Amniotic epithelial cell (primary cell): ENCODE results near the gene FOXD2.

Experiments
- DNase-seq: peaks from one replicate; pipeline ENCODE4 v3.0.0-alpha.2; 2010; ENCODE audit warnings: low read depth

The FOXD2 gene

GRCh38 chr1:47437447-47438164, at the start of gene FOXD2:
TSS of gene FOXD2 (plus strand) at chr1:47438044. CDS start at chr1:47438136, 92 bp downstream.
- DNase-seq = no peak

GRCh38 chr1:47388891-47389238, 49.0 kb upstream of the FOXD2 start:
- DNase-seq = peak; percentile 45

DNA sequence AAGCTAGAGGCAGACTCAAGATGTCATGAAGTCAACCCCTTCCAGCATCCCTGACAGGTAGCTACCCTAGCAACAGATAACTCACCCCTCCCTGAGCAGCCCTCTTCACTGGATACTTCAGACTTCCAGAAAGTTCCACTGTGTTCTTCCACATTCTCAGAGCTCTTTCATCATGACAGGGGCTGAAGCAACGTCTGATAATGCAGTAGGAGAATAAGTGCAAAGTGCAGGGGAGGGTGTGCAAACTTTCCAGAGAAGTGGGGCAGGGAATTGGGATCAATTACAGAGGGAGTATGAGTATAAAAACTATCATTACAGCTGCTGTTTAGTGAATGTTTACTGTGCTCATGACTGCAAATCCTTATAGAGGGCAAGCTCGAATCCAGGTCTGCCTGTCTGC, 48.1 kb upstream of the FOXD2 start:
- DNase-seq = no peak

GRCh38 chr1:47390843-47391242, 47.0 kb upstream of the FOXD2 start:
- no peak for DNase-seq

DNA sequence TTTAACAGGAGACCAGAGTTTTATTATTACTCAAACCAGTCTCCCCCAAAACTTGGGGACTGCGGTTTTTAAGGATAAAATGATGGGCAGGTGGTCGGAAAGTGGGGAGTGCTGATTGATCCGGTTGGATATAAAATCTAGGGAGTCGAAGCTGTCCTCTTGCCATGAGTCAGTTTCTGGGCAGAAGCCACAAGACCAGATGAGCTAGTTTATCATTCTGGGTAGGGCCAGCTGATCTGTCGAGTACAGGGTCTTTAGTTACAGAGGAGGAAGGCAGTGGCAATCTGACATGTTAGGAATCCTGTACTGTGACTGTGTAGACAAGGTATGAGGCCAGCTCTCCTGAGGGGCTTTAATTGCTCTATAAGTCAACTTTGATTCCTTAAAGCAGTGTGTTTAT, 44.7 kb upstream of the FOXD2 start:
- DNase-seq = no peak

DNA sequence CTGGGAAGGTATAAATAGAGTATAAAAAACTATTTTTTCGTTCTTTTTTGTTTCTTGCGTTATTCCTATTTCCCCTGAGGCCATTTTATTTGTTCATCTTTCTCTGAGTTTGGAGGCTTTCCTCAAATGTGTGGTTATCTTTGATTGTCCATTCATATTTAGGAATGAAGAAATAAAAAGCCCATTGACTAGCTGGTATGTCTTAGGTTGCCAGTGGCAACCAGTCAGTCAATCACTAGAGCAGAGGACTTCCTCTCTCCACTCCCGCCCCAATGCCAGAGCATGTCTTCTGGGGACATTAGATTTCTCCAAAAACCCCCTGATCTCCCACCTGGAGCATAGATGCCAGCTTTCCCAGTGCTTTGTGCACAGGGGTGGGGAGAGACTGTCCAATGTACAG, 42.4 kb upstream of the FOXD2 start:
- DNase-seq = no peak

DNA sequence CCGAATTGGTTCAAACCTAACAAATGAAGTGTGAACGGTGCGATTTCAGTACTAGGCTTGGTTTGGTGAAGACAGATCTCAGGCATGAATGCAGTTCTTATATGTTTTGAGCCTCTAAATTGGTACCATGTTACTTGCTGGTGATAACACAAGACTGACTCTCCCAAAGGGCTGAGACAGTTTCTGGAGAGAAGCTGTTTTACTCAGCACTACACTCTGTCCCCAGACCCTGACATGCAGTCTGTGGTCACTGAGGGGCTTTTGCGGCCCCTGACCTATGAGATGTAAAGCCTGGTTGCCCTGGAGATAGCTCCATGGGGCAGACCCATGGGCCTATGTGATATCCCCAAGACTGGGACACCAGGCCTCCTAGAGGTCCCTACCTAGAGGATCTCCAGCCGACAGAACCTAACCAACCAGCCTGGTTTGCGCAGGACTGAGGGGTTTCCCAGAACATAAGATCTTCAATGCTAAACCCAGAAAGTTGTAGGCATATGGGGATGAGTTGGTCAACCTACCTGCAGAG, 41.1 kb upstream of the FOXD2 start:
- no peak for DNase-seq

DNA sequence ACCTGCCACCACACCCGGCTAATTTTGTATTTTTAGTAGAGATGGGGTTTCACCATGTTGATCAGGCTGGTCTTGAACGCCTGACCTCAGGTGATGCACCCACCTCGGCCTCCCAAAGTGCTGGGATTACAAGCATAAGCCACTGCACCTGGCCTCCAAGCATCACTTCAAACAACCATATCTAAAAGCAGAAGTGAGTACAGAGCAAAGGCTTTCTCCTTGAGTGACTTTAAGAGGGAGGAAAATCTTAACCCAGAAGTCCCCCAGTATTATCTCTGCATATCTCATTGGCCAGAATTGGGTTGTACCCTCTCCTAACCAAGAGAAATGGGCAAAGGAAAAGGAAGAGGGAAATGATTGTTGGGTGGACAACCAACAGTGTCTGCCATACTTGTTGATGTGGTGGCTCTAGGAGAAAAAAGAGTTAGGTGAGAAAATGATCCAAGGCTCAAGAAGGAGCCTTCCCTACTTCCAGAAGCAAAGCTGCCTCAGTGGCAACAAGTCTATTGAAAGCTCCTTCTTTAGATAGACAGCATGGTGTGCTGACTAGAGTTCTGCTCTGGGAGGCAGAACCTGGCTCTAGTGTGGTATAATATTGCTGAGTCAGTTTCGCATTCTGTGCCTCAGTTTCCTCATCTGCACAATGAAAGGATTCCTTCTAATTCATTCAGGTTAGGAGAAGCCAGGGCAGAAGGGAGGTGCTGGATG, 38.6 kb upstream of the FOXD2 start:
- DNase-seq = no peak

- DNase-seq = no peak
These were observed 38.0 kb upstream of the FOXD2 start for GRCh38 chr1:47399846-47400155.

GRCh38 chr1:47401761-47402160, 36.1 kb upstream of the FOXD2 start:
- no peak for DNase-seq

GRCh38 chr1:47402591-47402990, 35.3 kb upstream of the FOXD2 start:
- no peak for DNase-seq

GRCh38 chr1:47403321-47403910, 34.4 kb upstream of the FOXD2 start:
- DNase-seq = no peak

- DNase-seq = no peak
These were observed 32.1 kb upstream of the FOXD2 start for GRCh38 chr1:47405697-47406096.

- DNase-seq = no peak
These were observed 30.9 kb upstream of the FOXD2 start for GRCh38 chr1:47406966-47407365.

GRCh38 chr1:47407481-47407880, 30.4 kb upstream of the FOXD2 start:
- peak; percentile 54 for DNase-seq

DNA sequence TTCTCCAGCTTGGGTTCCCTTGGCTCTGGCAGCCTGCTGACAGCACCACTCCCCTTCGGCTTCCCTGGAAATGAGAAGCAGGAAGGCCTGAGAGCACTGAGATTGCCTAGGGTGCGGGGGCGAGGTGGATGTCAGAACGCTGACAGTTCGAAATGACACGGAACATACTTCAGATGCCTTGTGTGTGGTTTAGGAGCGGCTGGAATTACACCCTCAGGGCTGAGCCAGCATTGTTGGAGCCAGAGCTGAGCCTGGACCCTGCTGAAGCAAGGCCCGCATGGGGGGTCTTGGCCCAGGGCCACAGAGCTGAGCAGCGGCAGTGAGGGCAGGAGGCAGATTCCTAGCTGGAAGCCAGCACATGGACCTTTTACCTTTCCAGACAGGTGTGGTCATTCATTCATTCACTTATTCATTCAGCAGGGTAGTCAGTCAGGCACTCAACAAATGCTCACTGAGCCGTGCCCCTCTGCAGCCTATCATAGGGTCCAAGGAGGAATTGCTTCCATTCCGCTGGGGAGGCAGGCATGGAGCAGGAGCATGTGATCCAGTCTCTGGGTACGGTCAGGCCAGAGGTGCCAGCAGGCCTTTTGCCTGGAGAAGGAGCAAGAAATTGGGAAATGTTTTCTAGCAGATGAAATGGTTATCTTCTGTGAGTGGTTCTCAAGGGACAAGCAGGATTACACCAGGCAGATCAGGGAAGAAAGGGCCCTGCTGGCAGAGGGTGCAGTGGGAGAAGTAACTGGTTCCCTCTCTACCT, 28.4 kb upstream of the FOXD2 start:
- DNase-seq = peak; percentile 79

- DNase-seq = no peak
These were observed 27.8 kb upstream of the FOXD2 start for GRCh38 chr1:47410068-47410455.

- DNase-seq = no peak
These were observed 26.4 kb upstream of the FOXD2 start for GRCh38 chr1:47411436-47411835.

DNA sequence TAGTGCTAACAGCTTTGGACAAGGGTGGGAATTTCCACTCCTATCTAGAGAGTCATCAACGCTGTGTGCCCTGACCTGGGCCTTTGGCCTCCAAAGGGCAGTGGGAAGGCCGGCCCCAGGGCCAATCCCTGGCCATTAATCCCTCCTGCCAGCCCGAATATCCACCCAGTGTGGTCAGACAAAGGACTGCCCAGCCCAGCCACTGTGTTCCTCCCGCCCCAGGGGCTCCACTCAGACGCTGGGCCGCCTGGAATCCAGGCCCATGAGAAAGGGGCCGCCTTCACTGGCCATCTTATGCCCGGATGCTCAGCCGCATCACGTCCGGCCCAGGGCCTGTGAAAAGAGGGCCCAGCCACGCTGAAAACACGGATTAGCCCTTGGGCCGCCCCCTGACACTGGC, 25.4 kb upstream of the FOXD2 start:
- no peak for DNase-seq

DNA sequence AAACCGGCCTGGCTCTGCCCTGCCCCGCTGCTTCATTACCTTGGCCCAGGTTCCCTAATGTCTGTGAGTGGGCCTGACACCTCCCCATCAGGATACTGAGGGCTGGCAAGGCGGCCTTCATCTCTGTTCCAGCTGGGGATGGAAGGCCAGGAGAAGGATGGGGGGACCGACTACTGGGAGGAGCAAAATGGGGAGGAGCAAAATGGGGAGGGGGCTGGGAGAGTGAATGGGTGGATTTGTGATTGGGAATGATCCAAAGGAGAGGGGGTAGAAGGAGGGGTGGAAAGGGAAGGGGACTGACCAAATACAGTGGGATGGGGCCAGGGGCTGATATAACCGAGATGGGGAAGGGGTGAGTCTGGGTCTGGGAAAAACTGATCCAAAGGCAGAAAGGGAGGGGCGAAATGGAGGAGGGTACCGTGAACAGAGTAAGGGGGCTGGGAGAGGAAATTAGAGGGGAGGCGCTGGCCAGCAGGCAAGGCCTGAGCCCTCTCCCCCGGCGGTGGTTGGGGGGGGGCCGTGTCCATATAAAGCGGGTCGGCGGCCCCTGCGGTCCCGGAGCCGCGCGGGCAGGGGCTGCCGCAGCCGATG, 22.0 kb upstream of the FOXD2 start, which contains the start of gene FOXE3:
Gene FOXE3 (plus strand): TSS at position 558 of the 591 bp plus-strand sequence. CDS start 31 bp downstream, at position 589.
- no peak for DNase-seq

DNA sequence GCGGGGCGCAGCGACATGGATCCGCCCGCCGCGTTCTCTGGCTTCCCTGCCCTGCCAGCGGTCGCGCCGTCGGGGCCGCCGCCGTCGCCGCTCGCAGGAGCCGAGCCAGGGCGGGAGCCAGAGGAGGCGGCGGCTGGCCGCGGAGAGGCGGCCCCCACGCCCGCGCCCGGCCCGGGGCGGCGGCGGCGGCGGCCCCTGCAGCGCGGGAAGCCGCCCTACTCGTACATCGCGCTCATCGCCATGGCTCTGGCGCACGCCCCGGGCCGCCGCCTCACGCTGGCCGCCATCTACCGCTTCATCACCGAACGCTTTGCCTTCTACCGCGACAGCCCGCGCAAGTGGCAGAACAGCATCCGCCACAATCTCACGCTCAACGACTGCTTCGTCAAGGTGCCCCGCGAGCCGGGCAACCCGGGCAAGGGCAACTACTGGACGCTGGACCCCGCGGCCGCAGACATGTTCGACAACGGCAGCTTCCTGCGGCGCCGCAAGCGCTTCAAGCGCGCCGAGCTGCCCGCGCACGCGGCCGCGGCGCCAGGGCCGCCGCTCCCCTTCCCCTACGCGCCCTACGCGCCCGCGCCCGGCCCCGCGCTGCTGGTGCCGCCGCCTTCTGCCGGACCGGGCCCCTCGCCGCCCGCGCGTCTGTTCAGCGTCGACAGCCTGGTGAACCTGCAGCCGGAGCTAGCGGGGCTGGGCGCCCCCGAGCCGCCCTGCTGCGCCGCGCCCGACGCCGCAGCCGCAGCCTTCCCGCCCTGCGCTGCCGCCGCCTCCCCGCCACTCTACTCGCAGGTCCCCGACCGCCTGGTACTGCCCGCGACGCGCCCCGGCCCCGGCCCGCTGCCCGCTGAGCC, 21.3 kb upstream of the FOXD2 start:
- no peak for DNase-seq
